ENCODE data around the gene ABCD1.

The ABCD1 gene

DNA sequence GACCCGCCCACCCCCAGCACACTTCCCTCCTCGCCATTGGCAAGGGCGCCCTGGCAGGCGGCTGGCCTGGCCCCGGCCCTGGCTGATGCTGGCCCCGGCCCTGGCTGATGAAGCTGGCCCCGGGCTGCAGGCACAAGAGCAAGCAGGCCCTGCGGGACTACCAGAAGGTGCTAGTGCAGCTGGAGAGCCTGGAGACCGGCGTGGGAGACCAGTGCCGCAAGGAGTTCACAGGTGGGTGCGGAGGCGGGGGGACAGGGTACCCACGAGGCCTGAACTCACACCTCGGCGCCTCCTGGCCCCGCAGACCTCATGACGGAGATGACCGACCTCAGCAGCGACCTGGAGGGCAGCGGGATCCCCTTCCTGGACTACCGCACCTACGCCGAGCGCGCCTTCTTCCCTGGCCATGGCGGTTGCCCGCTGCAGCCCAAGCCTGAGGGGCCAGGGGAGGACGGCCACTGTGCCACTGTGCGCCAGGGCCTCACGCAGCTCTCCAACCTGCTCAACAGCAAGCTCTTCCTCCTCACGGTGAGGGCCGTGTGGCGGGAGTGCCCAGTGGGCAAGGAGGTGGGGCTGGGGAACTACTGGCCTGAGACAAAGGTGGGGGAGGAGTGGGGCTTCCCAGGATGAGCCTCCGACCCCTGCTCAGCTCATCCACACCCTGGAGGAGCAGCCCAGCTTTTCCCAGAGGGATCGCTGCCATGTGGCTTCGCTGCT is 50.1 kb downstream of the ABCD1 start:
- no peaks in the 10 kb centered on the region for H3K36me3 ChIP-seq (ENCODE audit: control insufficient read depth in 2 of 2, insufficient read depth in 1 of 2, low read length in 2 of 2)
- CTCF ChIA-PET = interaction anchor here (0.6 to 0.8 kb wide), 2 partner anchors 13 to 172 kb away, joined by 3 read pairs; no protein-coding TSS in a partner anchor
- H3K9me3 ChIP-seq (ENCODE audit: control insufficient read depth, insufficient read depth, low read depth, low read length) = no peaks in the 10 kb centered on the region
- no peak overlapping the region for H3K4me3 ChIP-seq (ENCODE audit: low read depth, low read length)
- TF ChIP-seq SP2 (tag by site-specific recombination; IDR thresholded peaks at IDR 0.05) = no peak
- TF ChIP-seq ZNF704 (tag by site-specific recombination; IDR thresholded peaks at IDR 0.05) = no peak
- no peak for TF ChIP-seq KLF16 (tag by site-specific recombination; IDR thresholded peaks at IDR 0.05)
- no peak for TF ChIP-seq ZNF664 (tag by site-specific recombination; IDR thresholded peaks at IDR 0.05)
- TF ChIP-seq GLI2 (tag by site-specific recombination; IDR thresholded peaks at IDR 0.05; ENCODE audit: borderline replicate concordance, low read depth) = no peak
- TF ChIP-seq ZNF223 (tag by site-specific recombination; IDR thresholded peaks at IDR 0.05) = no peak
- POLR2A ChIA-PET = no interaction called here
- H3K4me1 ChIP-seq (ENCODE audit: control insufficient read depth, insufficient read depth, low read length) = no peaks in the 10 kb centered on the region
- H3K27ac ChIP-seq (ENCODE audit: extremely low read depth, low read depth, low read length) = no peak overlapping the region

- CTCF ChIA-PET = no interaction called here
- TF ChIP-seq ZNF302 (tag by site-specific recombination; IDR thresholded peaks at IDR 0.05; ENCODE audit: low read depth) (no peak), KLF8 (tag by site-specific recombination; IDR thresholded peaks at IDR 0.05) (peak; percentile 8; the same call in 1 of the 2 replicates), PATZ1 (tag by site-specific recombination; IDR thresholded peaks at IDR 0.05) (no peak)
- no peaks in the 10 kb centered on the region for H3K9me3 ChIP-seq (ENCODE audit: control insufficient read depth, insufficient read depth, low read depth, low read length)
- H3K36me3 ChIP-seq (ENCODE audit: control insufficient read depth in 2 of 2, insufficient read depth in 1 of 2, low read length in 2 of 2) = no peaks in the 10 kb centered on the region
- H3K4me3 ChIP-seq (ENCODE audit: low read depth, low read length) = no peak overlapping the region
- H3K4me1 ChIP-seq (ENCODE audit: control insufficient read depth, insufficient read depth, low read length) = no peaks in the 10 kb centered on the region
- POLR2A ChIA-PET = no interaction called here
- no peak overlapping the region for H3K27ac ChIP-seq (ENCODE audit: extremely low read depth, low read depth, low read length)
Measured at GRCh38 chrX:153775293-153776119, 50.9 kb downstream of the ABCD1 start.

- no peak overlapping the region for H3K4me3 ChIP-seq (ENCODE audit: low read depth, low read length)
- H3K9me3 ChIP-seq (ENCODE audit: control insufficient read depth, insufficient read depth, low read depth, low read length) = no peaks in the 10 kb centered on the region
- no peaks in the 10 kb centered on the region for H3K36me3 ChIP-seq (ENCODE audit: control insufficient read depth in 2 of 2, insufficient read depth in 1 of 2, low read length in 2 of 2)
- no peaks in the 10 kb centered on the region for H3K4me1 ChIP-seq (ENCODE audit: control insufficient read depth, insufficient read depth, low read length)
- ChIA-PET CTCF (no interaction called here), POLR2A (no interaction called here)
- TF ChIP-seq ZNF544 (tag by site-specific recombination; IDR thresholded peaks at IDR 0.05) (no peak), ZNF530 (tag by site-specific recombination; IDR thresholded peaks at IDR 0.05; ENCODE audit: low read depth) (no peak), ZBTB48 (tag by site-specific recombination; IDR thresholded peaks at IDR 0.05) (no peak)
- TF ChIP-seq, protein P1, sequence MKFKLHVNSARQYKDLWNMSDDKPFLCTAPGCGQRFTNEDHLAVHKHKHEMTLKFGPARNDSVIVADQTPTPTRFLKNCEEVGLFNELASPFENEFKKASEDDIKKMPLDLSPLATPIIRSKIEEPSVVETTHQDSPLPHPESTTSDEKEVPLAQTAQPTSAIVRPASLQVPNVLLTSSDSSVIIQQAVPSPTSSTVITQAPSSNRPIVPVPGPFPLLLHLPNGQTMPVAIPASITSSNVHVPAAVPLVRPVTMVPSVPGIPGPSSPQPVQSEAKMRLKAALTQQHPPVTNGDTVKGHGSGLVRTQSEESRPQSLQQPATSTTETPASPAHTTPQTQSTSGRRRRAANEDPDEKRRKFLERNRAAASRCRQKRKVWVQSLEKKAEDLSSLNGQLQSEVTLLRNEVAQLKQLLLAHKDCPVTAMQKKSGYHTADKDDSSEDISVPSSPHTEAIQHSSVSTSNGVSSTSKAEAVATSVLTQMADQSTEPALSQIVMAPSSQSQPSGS (tag by site-specific recombination; IDR thresholded peaks at IDR 0.05; ENCODE audit: low read depth) = no peak
- no peak overlapping the region for H3K27ac ChIP-seq (ENCODE audit: extremely low read depth, low read depth, low read length)
Measured at GRCh38 chrX:153776120-153776599, 51.5 kb downstream of the ABCD1 start.

Data from HEK293 (cell line).